NCI-H2196 treated with DMSO at 0.1 percent for 48 hours (cell line): ENCODE data around the gene ITGB7.
A peak's percentile ranks its signal among the peaks of the same experiment; 100 is the strongest.

Experiments used
- DNase-seq: peaks from one replicate; lab custom pipeline; 2025; ENCODE audit not compliant: unreplicated experiment; lab: John Stamatoyannopoulos, UW

The ITGB7 gene, protein sequence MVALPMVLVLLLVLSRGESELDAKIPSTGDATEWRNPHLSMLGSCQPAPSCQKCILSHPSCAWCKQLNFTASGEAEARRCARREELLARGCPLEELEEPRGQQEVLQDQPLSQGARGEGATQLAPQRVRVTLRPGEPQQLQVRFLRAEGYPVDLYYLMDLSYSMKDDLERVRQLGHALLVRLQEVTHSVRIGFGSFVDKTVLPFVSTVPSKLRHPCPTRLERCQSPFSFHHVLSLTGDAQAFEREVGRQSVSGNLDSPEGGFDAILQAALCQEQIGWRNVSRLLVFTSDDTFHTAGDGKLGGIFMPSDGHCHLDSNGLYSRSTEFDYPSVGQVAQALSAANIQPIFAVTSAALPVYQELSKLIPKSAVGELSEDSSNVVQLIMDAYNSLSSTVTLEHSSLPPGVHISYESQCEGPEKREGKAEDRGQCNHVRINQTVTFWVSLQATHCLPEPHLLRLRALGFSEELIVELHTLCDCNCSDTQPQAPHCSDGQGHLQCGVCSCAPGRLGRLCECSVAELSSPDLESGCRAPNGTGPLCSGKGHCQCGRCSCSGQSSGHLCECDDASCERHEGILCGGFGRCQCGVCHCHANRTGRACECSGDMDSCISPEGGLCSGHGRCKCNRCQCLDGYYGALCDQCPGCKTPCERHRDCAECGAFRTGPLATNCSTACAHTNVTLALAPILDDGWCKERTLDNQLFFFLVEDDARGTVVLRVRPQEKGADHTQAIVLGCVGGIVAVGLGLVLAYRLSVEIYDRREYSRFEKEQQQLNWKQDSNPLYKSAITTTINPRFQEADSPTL

DNA sequence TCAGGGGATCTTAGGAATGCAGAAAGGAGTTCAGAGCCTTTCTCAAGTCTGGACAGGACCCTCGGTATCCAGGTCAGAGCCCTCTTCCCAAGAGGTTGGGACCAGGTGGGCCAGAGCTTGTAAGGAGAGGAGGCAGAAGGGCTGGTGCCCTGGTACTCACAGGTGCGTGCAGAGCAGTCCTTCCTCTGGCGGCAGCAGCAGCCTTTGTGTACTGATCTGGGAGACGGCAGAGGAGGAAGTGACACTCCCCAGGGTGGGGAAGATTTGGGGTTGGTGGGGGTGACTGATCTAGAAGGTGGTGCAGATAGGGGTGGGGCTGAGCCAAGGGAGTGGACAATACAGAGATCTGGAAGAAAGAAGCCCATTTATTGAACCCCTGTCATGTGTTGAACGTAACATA is at the start of gene ITGB7:
Gene ITGB7 (minus strand): TSS at position 210 of the 400 bp plus-strand sequence. CDS start 6,808 bp downstream, outside the sequence.
- no peak for DNase-seq

DNA sequence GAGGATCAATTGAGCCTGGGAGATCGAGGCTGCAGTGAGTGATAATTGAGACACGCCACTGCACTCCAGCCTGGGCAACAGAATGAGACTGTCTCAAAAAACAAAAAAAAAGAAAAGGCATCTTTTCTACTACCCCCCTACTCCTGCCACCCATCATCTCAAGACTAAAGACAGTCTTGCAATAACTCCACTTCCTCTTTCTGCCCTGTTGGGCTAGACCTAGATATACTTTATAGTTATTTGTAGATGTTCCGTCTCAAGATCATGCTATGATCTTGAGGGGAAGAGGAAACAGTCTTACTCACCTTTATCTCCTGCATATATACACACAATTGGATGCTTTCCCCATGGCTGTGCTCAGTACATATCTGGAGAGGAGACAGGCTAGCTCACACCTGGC is 48.9 kb upstream of the ITGB7 start:
- no peak for DNase-seq

DNA sequence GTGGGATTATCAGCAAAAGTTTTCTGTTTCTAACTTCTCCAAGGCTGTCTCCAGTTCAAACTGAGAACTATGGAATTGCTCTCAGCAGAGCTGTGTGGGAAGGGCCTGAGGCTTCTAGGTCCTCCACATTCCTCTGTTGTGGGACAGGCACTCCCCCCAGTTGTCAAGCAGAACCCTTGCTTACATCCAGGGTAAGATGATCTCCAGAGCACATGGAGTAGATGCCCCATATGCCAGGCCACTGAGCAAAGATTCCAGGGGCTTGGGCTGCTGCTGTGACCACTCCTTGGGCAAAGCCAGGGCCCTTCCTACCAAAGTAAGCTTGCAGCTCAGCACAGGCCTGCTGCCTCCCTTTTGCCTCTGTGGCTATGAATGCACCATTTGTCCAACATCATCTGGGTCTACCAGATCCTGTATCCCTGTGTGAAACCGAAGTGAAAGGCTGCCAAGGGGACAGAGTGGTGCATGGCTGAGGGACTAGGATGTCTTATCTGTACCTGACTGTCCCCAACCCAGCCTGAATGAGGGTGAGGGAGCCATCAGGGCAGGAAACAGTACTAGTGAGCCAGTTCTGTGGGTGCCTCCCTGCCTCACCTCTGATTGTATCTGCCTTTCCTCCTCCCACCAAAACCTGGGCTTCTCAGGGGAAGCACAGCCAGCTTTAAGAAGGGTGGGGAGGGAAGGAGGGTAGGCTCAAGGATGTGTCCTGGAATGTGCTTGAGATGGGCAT is 47.9 kb upstream of the ITGB7 start:
- no peak for DNase-seq

DNA sequence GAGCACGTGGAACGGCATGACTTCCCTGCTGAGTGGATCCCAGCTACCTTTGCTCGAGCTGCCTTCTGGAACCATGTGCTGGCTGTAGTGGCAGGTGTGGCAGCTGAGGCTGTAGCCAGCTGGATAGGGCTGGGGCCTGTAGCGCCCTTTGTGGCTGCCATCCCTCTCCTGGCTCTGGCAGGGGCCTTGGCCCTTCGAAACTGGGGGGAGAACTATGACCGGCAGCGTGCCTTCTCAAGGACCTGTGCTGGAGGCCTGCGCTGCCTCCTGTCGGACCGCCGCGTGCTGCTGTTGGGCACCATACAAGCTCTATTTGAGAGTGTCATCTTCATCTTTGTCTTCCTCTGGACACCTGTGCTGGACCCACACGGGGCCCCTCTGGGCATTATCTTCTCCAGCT is 46.2 kb upstream of the ITGB7 start:
- no peak for DNase-seq

DNA sequence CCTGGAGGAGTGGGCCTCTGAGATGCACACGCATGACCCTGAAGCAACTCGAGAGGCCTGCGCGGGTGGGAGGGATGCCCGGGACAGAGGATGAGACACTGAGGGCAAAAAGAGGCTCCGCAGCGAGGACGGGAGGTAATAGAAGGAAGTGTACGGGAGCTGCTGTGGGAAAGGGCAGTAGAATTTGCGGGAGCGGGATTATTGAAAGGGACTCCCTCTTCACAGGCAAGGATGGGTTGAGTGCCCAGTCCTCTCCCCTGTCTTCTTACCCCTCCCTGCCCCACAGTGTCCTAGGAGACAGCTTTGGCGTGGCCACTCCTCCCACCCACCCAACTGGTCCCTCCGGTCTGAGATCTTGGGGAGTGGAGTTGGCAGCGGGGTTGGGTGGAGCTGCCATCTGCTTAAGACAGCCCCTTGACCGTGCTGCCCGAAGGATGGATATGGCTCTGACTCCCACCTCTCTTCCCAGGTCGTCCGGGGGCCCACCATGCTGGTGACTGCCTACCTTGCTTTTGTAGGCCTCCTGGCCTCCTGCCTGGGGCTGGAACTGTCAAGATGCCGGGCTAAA is 45.4 kb upstream of the ITGB7 start:
- DNase-seq = no peak

DNA sequence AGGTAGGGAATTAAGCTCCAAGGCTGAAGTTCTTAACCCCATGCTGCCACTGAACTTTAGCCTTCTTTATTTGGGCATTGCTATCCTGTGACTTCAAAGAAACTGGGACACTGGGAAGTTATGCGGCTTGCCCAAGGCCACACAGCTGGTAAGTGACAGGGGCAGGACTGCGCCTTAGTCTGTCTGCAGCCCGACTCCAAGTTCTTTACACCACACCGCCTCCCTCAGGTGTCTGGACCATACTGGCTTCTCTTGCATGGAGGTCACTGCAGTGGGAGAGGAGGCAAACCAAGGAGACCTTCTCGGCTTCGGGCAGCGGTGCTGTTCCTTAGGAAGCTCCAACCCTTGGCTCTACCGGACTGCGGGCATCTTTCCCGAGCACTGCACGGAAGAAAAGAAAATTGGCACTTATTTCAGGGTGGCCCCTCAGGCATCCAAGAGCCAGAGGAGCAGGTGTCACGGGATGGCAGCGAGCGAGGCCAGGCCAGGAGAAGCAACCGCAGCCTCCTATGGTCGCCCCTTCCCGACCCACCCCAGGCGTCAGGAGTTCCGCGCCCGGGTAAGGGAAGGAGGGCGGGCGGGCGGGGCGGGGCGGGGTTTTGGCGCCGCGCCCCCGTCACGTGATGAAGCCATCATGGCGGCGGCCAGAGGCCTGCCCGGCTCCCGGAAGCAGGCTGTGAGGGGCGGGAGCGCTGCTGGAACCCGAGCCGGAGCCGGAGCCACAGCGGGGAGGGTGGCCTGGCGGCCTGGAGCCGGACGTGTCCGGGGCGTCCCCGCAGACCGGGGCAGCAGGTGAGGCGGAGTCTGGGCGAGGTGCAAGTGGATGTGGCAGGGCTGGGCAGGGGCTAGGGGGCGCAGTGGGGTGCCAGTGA is 44.7 kb upstream of the ITGB7 start:
- peak; percentile 64 for DNase-seq

DNA sequence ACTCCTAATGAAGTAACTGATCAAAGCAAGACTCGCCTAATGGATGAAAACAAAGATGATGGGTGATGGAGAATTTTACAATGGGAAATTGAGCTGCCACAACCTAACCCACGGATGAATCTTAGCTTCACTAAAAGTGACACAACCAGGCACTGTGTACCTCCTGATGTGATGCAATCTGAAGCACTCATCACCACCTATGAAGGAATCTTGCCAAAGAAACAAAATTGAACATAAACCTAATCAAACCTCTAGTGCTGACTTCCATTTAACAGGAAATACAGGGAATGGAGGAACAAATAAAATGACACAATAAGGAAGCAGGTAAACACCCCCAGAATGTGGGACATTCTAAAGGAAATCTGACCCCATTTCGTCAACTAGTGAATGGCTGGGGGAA is 38.2 kb upstream of the ITGB7 start:
- no peak for DNase-seq

DNA sequence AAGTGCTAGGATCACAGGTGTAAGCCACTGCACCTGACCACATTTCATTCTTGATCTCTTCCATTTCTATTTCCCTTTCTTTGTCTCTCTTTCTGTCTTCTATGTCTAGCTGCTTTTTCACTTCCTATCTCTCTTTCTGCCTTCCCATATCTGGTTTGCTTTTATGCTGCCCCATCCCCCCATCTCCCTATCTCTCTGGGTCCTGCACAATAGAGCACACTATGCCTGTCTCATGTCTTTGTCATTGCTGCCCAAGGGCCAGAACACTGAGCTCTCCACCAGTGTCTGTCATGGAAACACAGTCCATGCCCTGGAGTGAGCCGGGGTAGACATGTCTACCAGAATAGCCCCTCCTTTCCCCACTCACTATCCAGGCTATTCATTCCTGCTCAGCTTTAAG is 37.3 kb upstream of the ITGB7 start:
- DNase-seq = no peak

DNA sequence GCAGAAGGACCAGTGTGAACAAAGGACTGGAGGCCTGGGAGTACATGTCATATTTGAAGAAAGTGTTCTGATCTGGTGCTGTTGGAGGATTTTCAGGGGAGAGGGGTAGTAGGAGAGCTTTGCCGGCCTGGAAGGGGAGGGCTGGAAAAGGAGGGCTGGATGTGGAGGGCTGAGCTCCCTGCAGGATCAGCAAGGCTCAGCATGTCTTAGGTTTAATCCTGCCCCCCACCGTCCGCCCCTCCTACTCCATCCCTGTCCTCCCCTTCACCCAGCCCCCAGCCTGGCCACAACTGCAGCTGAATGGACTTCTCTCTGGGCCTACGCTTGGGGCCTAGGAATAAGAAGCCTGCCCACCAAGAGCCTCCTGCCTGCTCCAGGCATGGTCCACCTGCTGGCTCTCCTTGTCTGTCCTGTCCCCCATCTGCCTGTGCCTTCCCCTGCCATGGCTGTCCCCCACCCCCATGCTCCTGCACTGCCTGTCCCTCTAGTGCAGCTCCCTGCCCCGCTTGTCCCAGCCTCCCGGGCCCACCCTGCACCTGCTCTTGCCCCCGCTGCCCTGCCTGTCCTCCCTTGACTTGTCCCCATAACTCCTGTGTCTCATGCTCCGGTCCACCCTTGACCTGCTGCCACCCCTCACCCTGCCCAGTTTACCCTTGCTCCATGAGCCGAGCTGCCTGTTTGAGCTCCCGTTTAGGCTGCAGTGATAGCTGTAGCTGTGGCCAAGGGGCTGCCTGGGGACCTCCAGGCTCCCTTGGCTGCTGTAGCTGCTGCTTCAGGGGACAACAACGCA is 34.8 kb upstream of the ITGB7 start:
- DNase-seq = no peak

DNA sequence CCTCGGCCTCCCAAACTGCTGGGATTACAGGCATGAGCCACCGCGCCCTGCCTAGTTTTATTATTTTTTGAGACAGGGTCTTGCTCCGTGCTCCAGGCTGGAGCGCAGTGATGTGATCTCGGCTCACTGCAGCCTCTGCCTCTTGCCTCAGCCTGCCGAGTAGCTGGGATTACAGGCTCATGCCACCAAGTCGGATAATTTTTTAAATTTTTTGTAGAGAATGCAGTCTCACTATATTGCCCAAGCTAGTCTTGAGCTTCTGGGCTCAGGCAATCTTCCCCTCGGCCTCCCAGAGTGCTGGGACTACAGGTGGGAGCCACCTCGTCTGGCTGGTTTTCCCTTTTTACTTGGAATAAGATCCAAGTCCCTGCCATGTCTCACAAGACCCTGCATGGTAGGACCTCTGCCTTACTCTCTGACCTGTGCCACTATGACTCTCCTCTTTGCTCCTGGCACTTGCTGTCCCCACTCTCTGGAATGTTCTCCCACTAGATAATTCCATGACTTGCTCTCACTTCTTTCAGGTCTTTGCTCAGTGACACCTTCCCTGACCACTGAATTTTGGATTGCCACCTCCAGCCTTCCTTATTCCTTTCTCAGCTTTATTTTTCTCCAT is 32.7 kb upstream of the ITGB7 start:
- DNase-seq = no peak

DNA sequence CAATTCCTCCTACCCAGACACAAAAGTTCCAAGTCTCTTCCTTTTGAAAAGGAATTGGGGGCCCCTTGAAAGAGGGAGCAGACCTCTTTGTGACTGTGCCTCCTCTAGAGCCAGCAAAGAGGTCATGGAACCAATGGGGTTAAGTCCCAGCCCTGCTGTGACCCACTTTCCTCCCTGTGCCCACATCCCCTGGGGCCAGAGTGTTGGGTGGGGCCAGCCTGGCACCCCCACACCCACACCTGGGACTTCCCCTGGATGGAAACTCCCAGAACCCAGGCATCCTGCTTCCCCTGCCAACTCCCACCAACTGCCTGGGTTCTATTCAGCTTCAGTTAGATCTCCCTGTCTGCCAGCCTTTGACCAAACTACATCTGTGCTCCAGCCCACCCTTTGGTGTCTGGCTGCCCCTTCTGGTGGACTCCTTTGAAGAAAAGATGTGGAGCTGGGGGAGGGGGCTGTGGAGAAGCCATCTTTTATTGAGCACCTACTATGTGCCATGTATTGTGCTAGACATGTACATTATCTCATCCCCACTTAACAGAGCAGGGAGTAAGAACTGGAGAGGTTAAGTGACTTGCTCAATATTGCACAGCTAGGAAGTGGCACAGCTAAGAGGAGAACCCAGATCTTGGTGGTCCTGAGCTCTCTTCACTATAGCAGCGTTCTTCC is 29.5 kb upstream of the ITGB7 start:
- DNase-seq = no peak

DNA sequence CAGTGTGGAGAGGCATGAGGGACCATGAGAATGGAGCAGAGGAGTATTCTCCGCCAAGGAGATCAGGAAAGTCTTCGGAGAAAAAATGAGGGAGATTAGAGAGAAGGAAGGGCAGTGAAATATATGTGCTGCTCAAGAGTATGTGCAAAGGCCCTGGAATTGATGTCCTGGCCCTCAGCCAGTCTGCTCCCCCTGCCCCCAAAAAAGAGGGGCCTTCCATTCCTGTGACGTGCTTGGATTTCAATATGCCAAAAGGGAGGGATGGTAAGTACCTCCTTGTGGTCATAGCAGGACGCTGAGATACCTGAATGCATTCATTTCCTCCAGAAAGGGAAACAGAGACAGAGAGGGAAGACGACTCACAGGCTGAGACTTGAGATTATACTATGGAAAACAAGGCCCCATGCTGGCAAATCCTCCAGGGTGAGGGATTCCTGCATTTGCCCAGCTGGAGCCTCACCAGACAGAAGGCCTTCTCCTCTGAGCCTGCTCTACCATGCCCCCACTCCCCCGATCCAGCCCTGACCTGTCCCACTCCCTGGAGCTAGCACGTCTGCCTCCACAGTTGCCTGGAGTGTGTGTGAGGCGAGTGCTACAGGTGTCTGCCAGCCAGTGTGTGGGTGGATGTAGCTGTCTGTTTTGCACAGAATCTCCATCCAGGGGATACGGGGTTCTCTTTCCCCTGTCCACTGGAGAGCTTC is 28.8 kb upstream of the ITGB7 start:
- no peak for DNase-seq

DNA sequence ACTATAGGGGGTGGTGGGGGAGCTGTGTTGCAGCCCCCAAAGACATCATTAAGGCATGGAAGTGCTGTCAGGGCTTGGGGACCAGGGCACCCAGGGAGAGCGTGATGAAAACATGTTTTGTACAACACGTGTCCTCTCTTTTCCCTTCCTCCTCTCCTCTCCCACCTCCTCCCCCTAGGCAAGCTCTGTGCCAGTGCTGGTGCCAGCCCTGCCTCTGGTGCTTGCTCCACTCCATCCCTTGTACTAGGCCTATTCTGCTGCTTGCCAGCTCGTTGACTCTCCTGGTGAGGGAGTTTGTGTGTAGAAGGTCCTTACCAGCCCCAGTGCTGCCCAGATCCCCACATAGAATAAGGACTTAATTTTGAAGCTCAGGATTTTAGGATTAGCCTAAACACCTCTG is 28.1 kb upstream of the ITGB7 start:
- DNase-seq = no peak

DNA sequence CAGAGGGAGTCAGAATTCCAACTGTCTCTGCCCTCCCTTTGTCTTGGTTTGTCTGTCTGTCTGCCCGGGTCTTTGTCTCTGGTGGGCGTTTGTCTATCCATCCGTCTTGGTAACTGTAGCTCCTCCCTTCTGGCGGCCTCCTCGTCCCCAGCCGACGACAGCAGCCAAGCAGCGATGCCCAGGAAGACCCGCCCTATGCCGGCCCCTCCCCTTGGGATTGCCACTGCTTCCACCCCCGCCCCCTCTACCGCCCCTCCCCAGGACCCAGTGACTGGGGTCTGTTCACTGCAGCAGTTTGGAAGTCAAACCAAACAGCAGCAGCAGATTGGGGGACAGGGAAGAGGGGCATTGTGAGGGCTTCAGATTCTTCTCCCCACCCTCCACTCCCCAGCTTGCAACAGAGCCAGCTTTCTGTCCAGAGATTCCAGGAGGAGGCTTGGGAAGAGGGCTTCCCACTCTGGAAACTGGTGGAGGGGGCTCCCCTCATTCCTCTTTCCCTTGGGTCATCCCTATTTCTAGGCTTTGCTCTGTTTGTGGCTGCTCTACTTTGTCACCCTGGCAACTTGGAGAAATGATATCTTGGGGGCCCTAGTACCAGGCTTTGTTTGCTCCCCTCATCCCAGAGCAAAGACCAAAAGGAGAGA is 27.3 kb upstream of the ITGB7 start:
- no peak for DNase-seq

DNA sequence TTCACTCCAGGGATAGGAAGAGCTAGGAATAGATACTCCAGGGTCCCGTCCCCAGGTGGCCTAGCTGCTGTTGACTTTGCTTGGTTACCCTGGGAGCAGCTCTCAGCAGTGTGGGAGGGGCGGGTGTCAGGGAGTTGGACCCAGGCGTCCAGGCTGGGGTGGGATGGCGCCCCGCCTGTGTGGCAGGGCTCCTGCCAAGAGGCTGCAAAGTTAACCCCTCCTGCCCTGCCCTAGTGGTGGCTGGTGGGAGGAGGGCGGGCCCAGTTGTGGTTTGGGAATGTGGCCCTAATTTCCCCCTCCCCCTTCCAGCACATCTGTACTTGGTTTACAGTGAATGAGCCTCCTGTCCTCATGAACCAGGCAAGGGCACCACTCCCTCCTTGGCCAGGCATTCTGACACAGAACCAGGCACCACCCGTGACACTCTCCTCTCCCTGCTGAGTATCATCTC is 26.6 kb upstream of the ITGB7 start:
- no peak for DNase-seq

DNA sequence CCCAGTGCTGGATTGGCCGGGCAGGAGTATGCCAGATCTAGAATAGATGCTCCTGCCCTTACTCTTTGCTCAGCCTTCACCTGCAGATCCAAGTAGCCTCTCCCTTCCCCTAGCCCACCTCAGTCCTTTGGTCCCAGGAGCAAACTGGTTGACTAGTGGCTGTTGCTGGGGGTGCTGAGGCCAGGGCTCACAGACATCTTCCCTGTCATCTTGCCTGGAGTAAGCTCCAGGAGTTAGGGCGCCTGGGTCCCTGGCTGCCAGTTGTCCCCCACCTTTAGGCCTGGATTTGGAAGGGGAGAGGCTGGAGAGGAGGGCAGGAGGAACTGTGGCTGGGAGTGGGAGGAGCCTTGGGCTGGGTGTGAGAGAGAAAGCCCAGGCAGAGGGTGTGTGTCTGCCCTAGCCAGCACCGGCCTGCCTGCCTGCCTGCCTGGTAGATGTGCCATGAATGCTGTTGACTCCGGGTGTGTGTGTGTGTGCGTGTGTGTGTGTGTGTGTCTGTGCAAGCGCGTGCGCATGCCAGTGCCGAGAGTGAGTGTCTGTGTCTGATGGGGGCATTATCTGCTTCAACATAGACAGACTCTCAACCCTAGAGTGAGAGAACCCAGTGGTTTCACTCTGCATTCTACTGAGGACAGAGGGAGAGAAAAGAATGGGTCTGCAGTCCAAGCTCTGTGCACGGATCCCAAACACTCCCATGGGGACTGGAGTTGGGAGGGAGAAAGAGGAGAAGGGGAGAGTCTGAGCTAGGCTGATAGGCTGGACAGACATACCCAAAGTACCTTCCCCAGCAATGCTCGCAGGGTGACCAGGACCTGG is 25.8 kb upstream of the ITGB7 start:
- DNase-seq = no peak
